ENCODE data around the gene GRPEL1.

Gene GRPEL1

DNA sequence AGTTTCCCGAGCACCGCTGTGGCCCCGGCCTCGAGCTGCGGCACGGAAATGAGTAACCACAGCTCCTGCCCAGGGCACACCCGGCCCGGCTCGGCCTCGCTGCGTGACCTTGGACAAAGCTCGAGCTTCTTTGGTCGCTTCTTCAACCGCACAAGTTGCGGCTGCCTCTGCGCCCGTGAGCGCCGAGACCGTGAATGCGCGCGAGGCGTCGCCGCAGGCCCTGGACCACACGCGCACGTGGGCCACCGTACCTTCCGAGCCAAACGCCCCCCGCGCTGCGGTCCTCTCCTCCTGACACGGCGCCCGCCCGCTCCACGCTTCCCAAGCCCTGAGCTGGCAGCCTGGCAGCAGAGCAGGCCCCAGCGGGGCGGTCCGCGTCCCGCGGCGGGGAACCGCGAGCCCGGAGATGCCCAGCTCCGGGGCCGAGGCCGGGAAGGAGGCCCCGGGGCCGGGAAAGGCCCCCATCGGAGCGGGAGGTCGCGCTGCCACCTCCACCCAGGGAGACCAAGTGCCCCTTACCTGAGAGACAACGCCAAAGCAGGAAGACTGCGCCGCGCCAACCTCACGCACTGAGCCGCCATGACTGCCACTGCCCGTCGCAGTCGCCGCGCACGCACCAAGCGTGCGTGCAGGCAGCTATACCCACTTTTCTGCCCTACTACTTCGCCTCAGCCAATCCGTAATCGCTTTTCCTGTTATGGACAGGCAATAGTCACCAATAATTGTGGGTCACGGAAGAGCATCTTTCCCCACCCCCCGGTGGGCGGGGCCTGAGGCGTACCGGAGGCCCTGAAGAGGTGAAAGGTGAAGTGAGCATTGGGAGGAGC, at the start of gene GRPEL1:
TSS of gene GRPEL1 (minus strand) at position 613 of the 827 bp plus-strand sequence. CDS start at position 581, 32 bp downstream.
- peaks cover 17% of the 10 kb centered on the region for H3K36me3 ChIP-seq (ENCODE audit: control insufficient read depth, insufficient read depth, low read length)
- H3K9ac ChIP-seq (ENCODE audit: low read depth, low read length): peak within 1 kb of the TSS; percentile 83
- H3K4me1 ChIP-seq (ENCODE audit: control insufficient read depth, insufficient read depth, low read length): peaks cover 3% of the 10 kb centered on the region
- H3K9me3 ChIP-seq (ENCODE audit: control insufficient read depth, insufficient read depth, low read length): no peaks in the 10 kb centered on the region
- H3K27me3 ChIP-seq (ENCODE audit: control insufficient read depth, insufficient read depth, low read length): peaks cover 23% of the 10 kb centered on the region
- peak within 1 kb of the TSS; percentile 85 for H3K4me3 ChIP-seq (ENCODE audit: low read depth, low read length)

DNA sequence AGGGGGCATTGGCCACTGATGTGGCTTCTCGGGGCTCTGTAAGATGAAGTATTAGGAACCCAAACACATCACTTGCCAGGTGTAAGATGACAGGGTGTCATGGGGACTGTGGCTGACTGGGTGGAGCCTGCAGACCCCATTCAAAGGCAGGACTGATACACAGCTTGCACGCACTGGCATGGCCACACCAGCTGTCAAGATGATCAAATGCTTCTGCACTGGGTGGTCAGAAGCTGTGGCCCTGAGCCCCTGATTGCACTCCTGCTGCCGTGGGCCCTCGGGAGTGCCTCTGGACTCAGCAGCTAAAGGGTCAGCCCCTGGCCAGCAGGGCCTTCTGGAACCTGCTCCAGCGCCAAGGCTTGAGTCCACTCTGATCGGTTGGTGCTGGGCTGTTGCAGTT, 48.8 kb upstream of the GRPEL1 start:
- Histone ChIP-seq H3K36me3 (ENCODE audit: control insufficient read depth, insufficient read depth, low read length) (no peaks in the 10 kb centered on the region), H3K9ac (ENCODE audit: low read depth, low read length) (no peak overlapping the region), H3K27me3 (ENCODE audit: control insufficient read depth, insufficient read depth, low read length) (no peaks in the 10 kb centered on the region), H3K9me3 (ENCODE audit: control insufficient read depth, insufficient read depth, low read length) (no peaks in the 10 kb centered on the region), H3K4me1 (ENCODE audit: control insufficient read depth, insufficient read depth, low read length) (no peaks in the 10 kb centered on the region), H3K4me3 (ENCODE audit: low read depth, low read length) (no peak overlapping the region)

DNA sequence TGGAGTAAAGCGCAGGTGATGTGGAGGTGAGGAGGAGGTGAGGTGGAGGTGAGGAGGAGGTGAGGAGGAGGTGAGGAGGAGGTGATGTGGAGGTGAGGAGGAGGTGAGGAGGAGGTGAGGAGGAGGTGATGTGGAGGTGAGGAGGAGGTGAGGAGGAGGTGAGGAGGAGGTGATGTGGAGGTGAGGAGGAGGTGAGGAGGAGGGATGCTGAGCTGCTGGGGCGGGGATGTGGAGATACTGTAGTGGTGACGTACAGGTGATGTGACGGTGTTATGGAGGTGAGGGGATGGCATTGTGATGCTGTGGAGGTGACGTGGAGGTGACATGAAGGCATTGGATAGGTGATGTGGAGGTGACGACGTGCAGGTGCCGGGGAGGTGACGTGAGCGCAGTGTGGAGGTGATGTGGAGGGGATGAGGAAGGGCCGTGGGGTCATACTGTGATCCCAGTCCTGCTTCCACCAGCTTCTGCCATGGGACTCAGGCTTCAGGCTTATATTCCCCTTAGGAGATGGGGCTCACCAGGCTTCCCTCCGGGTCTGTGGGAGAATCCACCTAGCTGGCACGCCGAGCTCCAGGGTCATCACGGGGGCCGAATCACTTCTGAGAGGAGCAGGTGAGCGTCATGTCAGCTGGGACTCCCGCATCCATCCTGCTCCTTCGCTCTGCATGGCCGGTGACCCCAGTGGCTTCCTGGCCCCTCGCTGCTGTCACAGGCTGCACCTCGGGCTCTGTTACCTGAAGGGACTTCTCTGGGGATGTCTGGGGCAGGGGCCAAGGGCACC, 47.9 kb upstream of the GRPEL1 start:
- Histone ChIP-seq H3K9ac (ENCODE audit: low read depth, low read length) (no peak overlapping the region), H3K4me1 (ENCODE audit: control insufficient read depth, insufficient read depth, low read length) (no peaks in the 10 kb centered on the region), H3K4me3 (ENCODE audit: low read depth, low read length) (no peak overlapping the region), H3K36me3 (ENCODE audit: control insufficient read depth, insufficient read depth, low read length) (no peaks in the 10 kb centered on the region), H3K27me3 (ENCODE audit: control insufficient read depth, insufficient read depth, low read length) (no peaks in the 10 kb centered on the region), H3K9me3 (ENCODE audit: control insufficient read depth, insufficient read depth, low read length) (no peaks in the 10 kb centered on the region)

DNA sequence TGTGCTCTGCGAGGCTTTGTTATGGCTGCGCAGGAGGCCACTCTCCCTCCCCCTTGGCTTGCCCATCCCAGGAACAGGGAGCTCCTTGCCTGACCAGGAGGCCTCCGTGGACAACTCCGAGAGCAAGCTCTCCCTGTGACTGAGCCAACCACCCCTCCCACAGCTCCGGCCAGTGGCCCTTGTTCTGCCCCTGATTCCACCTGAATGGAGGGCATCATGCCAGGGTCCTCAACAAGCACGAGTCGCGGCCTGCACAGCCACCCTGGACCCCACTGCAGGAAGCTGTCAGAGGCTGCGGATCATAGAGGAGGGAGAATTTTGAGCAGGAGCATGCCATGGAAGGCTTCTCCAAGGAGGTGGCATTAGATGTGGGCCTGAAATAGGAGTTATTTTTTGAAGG, 44.8 kb upstream of the GRPEL1 start:
- Histone ChIP-seq H3K27me3 (ENCODE audit: control insufficient read depth, insufficient read depth, low read length) (no peaks in the 10 kb centered on the region), H3K4me1 (ENCODE audit: control insufficient read depth, insufficient read depth, low read length) (no peaks in the 10 kb centered on the region), H3K36me3 (ENCODE audit: control insufficient read depth, insufficient read depth, low read length) (no peaks in the 10 kb centered on the region), H3K9ac (ENCODE audit: low read depth, low read length) (no peak overlapping the region), H3K9me3 (ENCODE audit: control insufficient read depth, insufficient read depth, low read length) (no peaks in the 10 kb centered on the region), H3K4me3 (ENCODE audit: low read depth, low read length) (no peak overlapping the region)

DNA sequence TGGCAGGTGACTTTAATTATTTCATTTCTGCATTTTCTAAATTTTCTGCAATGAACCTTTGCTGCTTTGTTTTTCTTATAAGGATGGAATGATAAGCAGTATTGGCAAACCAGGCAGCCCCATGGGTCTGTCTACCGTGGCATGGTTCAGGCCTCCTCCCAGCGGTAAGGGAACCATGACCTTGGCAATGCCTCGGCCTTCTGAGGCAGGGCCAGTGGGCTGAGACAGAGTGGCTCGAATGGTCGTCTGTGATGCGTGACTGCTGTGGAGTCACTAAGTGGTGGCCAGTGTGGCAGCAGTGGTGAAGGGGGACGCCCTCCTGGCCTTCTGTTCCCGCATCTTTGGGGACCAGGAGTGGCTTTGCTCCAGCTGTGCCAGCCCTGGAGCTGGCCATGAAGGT, 43.6 kb upstream of the GRPEL1 start:
- no peaks in the 10 kb centered on the region for H3K4me1 ChIP-seq (ENCODE audit: control insufficient read depth, insufficient read depth, low read length)
- H3K9me3 ChIP-seq (ENCODE audit: control insufficient read depth, insufficient read depth, low read length): no peaks in the 10 kb centered on the region
- H3K4me3 ChIP-seq (ENCODE audit: low read depth, low read length): no peak overlapping the region
- no peaks in the 10 kb centered on the region for H3K36me3 ChIP-seq (ENCODE audit: control insufficient read depth, insufficient read depth, low read length)
- H3K27me3 ChIP-seq (ENCODE audit: control insufficient read depth, insufficient read depth, low read length): no peaks in the 10 kb centered on the region
- H3K9ac ChIP-seq (ENCODE audit: low read depth, low read length): no peak overlapping the region

DNA sequence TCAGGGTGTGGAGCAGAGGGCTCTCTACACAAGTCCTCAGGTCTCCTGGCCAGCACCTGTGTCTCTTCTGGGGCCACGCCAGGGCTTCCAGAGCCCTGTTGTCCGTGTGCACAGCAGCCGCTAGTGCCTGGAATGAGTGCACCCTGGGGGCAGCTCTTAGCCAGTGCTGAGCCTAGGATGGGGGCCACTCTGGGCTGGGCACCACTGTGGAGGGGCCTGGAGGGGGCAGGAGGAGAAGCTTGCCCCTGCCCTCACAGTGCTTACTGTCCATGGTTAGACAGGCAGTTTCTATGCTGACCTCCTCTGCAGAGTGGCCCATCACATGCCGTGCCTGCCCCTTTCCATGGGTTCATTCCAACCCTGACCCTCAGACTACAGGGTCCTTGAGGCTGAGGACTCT, 42.7 kb upstream of the GRPEL1 start:
- no peaks in the 10 kb centered on the region for H3K9me3 ChIP-seq (ENCODE audit: control insufficient read depth, insufficient read depth, low read length)
- H3K27me3 ChIP-seq (ENCODE audit: control insufficient read depth, insufficient read depth, low read length): no peaks in the 10 kb centered on the region
- no peak overlapping the region for H3K4me3 ChIP-seq (ENCODE audit: low read depth, low read length)
- no peak overlapping the region for H3K9ac ChIP-seq (ENCODE audit: low read depth, low read length)
- H3K36me3 ChIP-seq (ENCODE audit: control insufficient read depth, insufficient read depth, low read length): no peaks in the 10 kb centered on the region
- no peaks in the 10 kb centered on the region for H3K4me1 ChIP-seq (ENCODE audit: control insufficient read depth, insufficient read depth, low read length)

DNA sequence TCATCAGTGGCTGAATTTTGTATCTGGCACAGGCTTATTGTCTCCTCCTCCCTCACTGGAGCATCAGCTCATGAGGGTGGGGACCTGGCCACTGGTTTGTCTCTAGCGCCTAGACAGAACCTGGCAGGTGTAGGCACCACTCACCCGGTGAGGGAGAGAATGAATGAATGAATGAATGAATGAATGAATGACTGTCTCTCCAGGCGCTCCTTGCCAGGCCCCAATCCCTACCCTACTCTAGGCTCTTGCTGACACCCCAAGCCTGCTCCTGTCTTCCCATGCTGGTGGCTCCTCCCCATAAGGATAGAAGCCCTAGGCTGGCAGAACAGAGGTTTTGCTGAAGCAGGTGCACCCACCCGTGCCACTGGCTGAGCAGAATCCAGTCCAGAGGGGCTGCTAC, 41.3 kb upstream of the GRPEL1 start:
- H3K27me3 ChIP-seq (ENCODE audit: control insufficient read depth, insufficient read depth, low read length): peaks cover 2% of the 10 kb centered on the region
- no peak overlapping the region for H3K9ac ChIP-seq (ENCODE audit: low read depth, low read length)
- H3K4me3 ChIP-seq (ENCODE audit: low read depth, low read length): no peak overlapping the region
- no peaks in the 10 kb centered on the region for H3K4me1 ChIP-seq (ENCODE audit: control insufficient read depth, insufficient read depth, low read length)
- H3K36me3 ChIP-seq (ENCODE audit: control insufficient read depth, insufficient read depth, low read length): no peaks in the 10 kb centered on the region
- no peaks in the 10 kb centered on the region for H3K9me3 ChIP-seq (ENCODE audit: control insufficient read depth, insufficient read depth, low read length)

DNA sequence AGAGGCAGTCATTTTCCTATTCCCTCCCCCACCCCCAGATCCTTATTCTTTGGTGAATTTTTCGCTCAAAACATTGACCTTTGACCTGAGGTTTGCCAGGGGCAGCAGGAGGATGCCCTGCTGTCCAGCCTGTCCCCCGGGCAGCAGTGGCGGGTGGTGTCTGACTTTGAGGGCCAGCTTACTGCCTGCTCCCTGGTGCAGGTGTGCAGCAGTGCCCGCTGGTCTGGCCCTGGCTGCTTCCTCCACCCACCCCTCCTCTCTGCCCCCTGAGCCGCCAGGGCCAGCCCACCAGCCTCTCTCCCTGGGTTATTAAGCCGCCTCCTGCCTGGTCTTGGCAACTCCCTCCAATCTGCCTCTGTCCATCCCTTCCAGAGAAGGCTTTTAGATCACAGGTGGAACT, 40.8 kb upstream of the GRPEL1 start:
- H3K4me3 ChIP-seq (ENCODE audit: low read depth, low read length): no peak overlapping the region
- H3K36me3 ChIP-seq (ENCODE audit: control insufficient read depth, insufficient read depth, low read length): no peaks in the 10 kb centered on the region
- no peaks in the 10 kb centered on the region for H3K9me3 ChIP-seq (ENCODE audit: control insufficient read depth, insufficient read depth, low read length)
- H3K27me3 ChIP-seq (ENCODE audit: control insufficient read depth, insufficient read depth, low read length): peaks cover 7% of the 10 kb centered on the region
- no peak overlapping the region for H3K9ac ChIP-seq (ENCODE audit: low read depth, low read length)
- H3K4me1 ChIP-seq (ENCODE audit: control insufficient read depth, insufficient read depth, low read length): peaks cover under 1% of the 10 kb centered on the region

DNA sequence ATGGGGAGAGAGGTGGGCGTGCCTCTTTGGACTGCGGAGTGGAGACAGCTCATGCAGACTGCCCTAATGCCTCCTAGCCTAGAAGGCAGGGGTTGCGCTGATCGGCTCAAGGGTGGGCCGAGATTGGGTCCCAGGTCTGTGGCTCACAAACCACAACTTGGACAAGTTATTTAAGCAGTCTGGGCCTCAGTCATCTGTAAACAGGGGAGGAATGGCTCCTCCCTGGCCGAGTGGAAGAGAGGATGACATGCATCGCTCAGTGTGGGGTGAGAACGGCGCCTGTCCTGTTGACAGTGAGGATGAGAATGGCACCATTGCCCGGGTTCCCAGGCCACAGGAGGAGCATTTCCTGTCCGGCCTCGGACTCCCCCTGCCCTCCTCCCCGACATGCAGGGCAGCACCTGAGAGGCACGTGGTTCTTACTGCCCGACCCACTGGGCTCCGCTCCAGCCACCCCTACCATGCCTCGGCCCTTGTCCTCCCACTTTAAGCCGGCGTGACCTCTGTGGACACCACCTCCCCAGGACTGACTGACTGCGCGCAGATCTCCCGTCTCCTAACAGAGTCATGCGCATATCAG, 40.3 kb upstream of the GRPEL1 start:
- Histone ChIP-seq H3K27me3 (ENCODE audit: control insufficient read depth, insufficient read depth, low read length) (peaks cover 10% of the 10 kb centered on the region), H3K4me3 (ENCODE audit: low read depth, low read length) (no peak overlapping the region), H3K9ac (ENCODE audit: low read depth, low read length) (no peak overlapping the region), H3K36me3 (ENCODE audit: control insufficient read depth, insufficient read depth, low read length) (no peaks in the 10 kb centered on the region), H3K9me3 (ENCODE audit: control insufficient read depth, insufficient read depth, low read length) (no peaks in the 10 kb centered on the region), H3K4me1 (ENCODE audit: control insufficient read depth, insufficient read depth, low read length) (peaks cover 3% of the 10 kb centered on the region)

DNA sequence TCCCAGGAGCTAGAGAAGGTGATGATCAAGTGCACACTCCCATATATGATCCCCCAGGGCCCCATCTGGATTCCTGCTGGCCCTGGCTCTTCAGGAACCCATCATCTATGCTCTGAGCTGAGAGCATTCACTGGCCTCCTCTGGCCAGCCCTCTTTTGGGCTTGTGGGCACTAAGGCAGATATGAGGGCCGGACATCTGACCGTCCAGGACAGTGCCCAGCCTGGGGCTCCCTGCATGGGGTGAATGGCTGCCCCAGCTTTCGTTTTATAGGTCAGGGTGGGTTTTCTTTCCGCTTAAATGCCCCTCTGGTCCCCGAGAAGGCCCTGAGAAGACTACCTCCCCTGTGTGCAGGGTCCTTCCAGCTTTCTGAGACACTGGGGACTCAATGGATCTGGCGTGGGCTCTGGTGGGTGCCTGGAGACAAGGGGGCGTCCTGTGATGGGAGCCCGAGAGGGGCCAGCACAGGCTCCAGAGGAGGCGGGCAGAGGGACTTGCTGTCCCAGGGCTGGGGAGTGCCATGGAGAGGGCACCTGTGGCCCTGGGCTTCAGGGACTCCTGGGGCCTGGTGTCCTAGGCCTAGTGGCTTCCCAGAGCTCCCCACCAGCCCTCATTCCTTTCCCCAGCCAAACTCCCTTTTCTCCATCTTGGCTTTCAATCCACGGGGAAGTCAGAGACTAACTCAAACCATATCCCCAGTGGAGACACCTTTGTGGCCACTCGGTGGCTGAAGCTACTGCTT, 39.5 kb upstream of the GRPEL1 start:
- Histone ChIP-seq H3K4me3 (ENCODE audit: low read depth, low read length) (no peak overlapping the region), H3K4me1 (ENCODE audit: control insufficient read depth, insufficient read depth, low read length) (peaks cover 4% of the 10 kb centered on the region), H3K9me3 (ENCODE audit: control insufficient read depth, insufficient read depth, low read length) (no peaks in the 10 kb centered on the region), H3K9ac (ENCODE audit: low read depth, low read length) (no peak overlapping the region), H3K36me3 (ENCODE audit: control insufficient read depth, insufficient read depth, low read length) (no peaks in the 10 kb centered on the region), H3K27me3 (ENCODE audit: control insufficient read depth, insufficient read depth, low read length) (peaks cover 11% of the 10 kb centered on the region)

DNA sequence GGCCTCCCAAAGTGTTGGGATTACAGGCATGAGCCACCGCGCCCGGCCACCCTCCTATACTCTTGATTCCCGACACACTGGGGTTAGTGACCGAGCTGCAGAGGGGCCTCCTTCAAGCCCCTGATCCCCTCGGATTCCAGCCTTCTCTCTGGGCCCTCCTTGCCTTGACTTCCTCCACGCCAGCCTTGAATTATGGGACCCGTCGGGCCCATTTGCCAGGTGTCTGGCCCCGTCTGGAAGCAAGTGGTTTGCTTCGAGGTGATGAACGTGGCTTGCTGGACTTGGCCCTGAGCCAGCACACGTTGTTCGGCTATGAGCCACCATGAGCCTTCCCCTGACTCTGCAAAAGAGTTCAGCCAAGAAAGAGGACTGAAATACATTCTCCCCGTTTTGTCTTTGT, 37.4 kb upstream of the GRPEL1 start:
- H3K27me3 ChIP-seq (ENCODE audit: control insufficient read depth, insufficient read depth, low read length): peaks cover 12% of the 10 kb centered on the region
- H3K4me3 ChIP-seq (ENCODE audit: low read depth, low read length): no peak overlapping the region
- H3K9me3 ChIP-seq (ENCODE audit: control insufficient read depth, insufficient read depth, low read length): no peaks in the 10 kb centered on the region
- H3K9ac ChIP-seq (ENCODE audit: low read depth, low read length): no peak overlapping the region
- H3K4me1 ChIP-seq (ENCODE audit: control insufficient read depth, insufficient read depth, low read length): peaks cover 9% of the 10 kb centered on the region
- no peaks in the 10 kb centered on the region for H3K36me3 ChIP-seq (ENCODE audit: control insufficient read depth, insufficient read depth, low read length)

Measured in iPS-15b (cell line).